HG02938 (cell line): ENCODE data around the gene DNAJB7.
"Not testable (repeated sequence)": the region's sequence is repeated elsewhere in the genome, so short reads cannot be mapped to it uniquely, and the experiment has no call there.

Experiments used
- ATAC-seq: cut with Tn5 transposase; IDR thresholded peaks from one replicate; pipeline ENCODE4 v1.9.1; 2021; ENCODE audit warnings: mild to moderate bottlenecking, moderate library complexity; ENCODE audit not compliant: unreplicated experiment

Gene DNAJB7

GRCh38 chr22:40862013-40862412 lies at the start of gene DNAJB7:
Gene DNAJB7, minus strand, starts transcription at chr22:40862113. Its CDS starts 119 bp downstream, at chr22:40861994.
- no peak for ATAC-seq

GRCh38 chr22:40908895-40909294 lies 47.0 kb upstream of the DNAJB7 start:
- ATAC-seq: no peak

GRCh38 chr22:40904101-40904500 lies 42.2 kb upstream of the DNAJB7 start:
- ATAC-seq: no peak

DNA sequence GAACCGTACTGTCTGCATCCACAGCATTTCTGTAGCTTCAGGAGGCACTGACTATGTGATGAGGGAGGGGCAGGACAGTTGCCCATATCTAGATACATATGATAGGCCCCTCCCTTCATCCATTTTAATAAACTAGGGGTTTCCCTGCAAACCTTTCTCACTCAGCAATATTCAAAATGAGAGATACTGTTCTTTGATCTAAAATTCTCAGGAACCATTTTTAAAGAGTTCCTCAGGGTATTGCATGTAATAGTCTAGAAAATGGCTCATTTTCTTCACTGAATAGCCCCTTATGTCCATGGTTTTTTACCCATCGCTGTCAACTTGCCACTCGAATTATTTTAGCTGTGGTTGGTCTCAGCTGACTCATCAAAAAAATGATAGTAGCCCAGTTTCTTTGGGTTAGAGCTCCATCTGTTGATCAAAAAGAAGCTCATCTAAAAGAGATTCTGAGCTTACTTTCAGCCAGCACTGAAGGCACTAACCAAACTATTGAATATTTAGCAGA lies 37.0 kb upstream of the DNAJB7 start:
- ATAC-seq: no peak

- ATAC-seq: no peak
Measured at GRCh38 chr22:40894417-40894816, 32.5 kb upstream of the DNAJB7 start.

DNA sequence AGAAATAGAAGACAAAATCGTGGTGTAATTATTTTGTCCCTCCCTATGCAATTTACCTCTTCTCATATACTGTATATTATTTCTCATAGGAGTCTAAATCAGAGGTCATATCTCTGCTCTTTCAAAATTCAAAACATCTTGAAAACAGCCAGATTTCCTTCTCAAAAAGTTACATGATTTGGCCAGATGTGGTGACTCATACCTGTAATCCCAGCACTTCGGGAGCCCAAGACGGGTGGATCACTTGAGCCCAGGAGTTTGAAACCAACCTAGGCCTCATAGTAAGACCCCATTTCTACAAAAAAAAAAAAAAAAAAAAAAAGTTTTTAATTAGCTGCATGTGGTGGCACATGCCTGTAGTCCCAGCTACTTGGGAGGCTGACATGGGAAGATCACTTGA lies 29.0 kb upstream of the DNAJB7 start:
- no peak for ATAC-seq

- ATAC-seq: no peak
Measured at GRCh38 chr22:40889116-40889515, 27.2 kb upstream of the DNAJB7 start.

- no peak for ATAC-seq
Measured at GRCh38 chr22:40878922-40879321, 17.0 kb upstream of the DNAJB7 start.

DNA sequence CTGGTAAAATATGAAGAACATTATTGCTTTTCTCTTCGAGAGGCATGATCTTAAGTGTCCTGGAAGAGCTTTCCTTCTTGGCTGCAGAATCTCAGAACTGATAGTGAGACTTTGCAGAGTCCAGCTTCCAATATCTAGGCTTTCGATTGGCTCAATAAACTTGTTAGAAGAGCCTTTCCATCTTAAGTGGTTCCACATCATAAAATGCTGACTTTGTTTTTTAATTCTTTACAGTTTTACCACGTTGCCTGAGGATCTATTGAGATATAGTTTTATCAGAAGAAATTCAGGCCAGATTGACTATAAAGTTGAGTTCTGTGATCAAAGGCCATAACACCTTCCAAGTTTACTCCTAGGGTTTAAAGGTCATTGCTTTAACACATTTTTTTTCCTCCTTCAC lies 15.6 kb upstream of the DNAJB7 start:
- ATAC-seq: no peak

- no peak for ATAC-seq
Measured at GRCh38 chr22:40876907-40877306, 15.0 kb upstream of the DNAJB7 start.

DNA sequence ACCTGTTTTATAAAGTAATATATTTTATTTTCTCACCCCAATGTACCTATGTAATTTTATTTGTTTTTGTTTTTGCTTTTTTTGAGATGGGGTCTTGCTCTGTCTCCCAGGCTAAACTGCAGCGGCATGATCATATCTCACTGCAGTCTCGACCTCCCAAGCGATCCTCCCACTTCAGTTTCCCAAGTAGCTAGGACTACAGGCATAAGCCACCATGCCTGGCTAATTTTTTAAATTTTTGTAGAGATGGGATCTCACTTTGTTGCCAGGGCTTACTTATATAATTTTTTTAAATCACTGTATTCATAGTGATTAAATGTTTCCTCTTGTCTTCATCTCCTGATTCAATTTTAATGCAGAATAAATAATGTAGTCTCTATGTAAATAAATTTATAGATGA lies 13.2 kb upstream of the DNAJB7 start:
- no peak for ATAC-seq

GRCh38 chr22:40874016-40874415 lies 12.1 kb upstream of the DNAJB7 start:
- ATAC-seq: no peak

DNA sequence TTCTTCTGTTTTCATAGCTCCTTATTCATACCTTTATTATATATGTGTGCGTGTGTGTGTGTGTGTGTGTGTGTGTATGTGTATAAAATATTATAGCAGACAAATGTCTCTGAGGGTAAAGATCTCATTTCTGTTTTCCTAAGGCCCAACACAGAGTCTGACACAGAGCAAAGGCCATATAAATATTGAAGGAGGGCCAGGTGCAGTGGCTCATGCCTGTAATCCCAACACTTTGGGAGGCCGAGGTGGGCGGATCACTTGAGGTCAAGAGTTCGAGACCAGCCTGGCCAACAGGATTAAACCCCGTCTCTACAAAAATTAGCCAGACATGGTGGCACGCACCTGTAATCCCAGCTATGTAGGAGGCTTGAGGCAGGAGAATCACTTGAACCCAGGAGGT lies 6.5 kb upstream of the DNAJB7 start:
- not testable (repeated sequence) for ATAC-seq

DNA sequence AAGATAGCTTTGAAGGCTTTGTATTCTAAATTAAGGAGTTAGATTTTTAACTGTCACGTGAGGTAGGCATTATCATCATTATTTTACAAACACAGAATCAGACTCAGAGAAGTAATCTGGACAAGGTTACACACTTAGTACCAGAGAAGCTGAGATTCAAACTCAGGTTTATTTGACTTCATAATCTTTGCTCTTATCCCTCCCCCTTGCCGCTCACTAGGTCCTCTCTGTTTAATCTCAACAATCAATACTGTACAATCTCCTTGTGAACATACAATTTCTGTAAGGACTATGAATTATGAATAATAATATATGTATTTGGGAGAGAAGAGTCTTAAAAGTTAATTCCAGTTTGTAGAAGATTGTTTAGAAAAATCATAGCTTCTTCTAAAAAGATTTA lies 5.2 kb upstream of the DNAJB7 start:
- ATAC-seq: no peak

DNA sequence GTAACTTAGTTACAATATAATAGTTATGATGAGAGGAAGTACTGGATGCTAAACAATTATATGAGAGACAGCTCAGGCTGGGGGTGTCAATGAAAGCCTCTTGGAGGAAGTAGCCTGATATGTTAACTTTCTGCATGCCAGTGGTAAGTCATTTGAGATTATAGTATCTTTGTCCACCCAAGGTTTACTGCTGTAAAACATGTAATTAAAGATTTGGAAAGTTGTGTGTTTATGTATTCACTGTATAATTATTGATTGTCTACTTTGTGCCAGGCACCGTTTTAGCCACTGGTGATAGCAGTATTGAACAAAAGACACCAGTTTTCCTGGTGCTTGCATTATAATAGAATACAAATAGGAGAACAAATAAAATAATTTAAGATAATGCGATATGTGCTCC lies 624 bp upstream of the DNAJB7 start:
- no peak for ATAC-seq

DNA sequence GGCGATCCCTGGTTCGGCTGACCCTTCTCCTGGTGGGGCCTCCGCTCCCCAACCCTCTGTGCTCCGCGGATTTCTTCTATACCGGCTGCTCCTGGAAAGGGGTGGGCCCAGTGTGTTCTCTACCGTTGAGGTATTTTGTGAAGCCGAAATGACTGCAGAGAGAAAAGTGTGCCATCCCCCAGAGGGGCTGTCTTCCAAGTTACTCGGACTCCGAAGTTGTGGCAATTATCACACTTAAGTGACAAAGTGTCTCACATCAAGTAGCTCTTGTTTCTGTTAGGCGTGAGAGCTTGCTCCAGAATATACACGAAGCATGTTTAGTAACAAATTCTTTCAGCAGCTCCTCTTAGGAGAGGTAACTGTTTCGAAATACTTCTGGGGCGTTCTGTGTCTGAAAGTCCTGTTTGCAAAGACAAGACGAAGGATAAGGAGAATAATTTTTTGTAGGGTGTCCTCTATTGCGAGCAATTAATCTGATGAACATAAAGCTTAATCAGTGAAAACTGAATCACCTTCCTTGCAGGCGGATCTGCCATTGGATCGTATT lies 4.5 kb downstream of the DNAJB7 start:
- ATAC-seq: no peak

GRCh38 chr22:40856513-40857308 lies 5.2 kb downstream of the DNAJB7 start, which contains the start of the genes ST13 and XPNPEP3:
Gene ST13, minus strand, starts transcription at chr22:40856639. Its CDS starts 99 bp downstream, at chr22:40856540.
Gene XPNPEP3, plus strand, starts transcription at chr22:40857148. Its CDS starts 34 bp downstream, at chr22:40857182.
- ATAC-seq: peak; percentile 87

- peak; percentile 8 for ATAC-seq
Measured at GRCh38 chr22:40855979-40856512, 5.9 kb downstream of the DNAJB7 start.

GRCh38 chr22:40855071-40855978 lies 6.6 kb downstream of the DNAJB7 start:
- ATAC-seq: no peak

- ATAC-seq: no peak
Measured at GRCh38 chr22:40853961-40854360, 8.0 kb downstream of the DNAJB7 start.

GRCh38 chr22:40853333-40853732 lies 8.6 kb downstream of the DNAJB7 start:
- no peak for ATAC-seq
